ENCODE results near the gene FGF18. TPM values are rescaled to one million over a fixed set of nuclear protein-coding genes. Genes with fewer than 3 reads are reported as not detected.

Gene FGF18
- total RNA-seq, 4 donors from 2014 or later: 0.53 TPM; not detected in 3

GRCh38 chr5:171469326-171469725, 49.9 kb downstream of the FGF18 start:
- Histone ChIP-seq H3K27ac (no peak overlapping the region), H3K27me3 (no peaks in the 10 kb centered on the region), H3K4me3 (no peak overlapping the region), H3K4me1 (no peaks in the 10 kb centered on the region), H3K9me3 (no peaks in the 10 kb centered on the region), H3K36me3 (no peaks in the 10 kb centered on the region)
- TF ChIP-seq CTCF (IDR thresholded peaks at IDR 0.05) (no peak), POLR2A (IDR thresholded peaks at IDR 0.05) (no peak)
- DNase-seq: no peak

- Histone ChIP-seq H3K36me3 (no peaks in the 10 kb centered on the region), H3K4me1 (no peaks in the 10 kb centered on the region), H3K9me3 (no peaks in the 10 kb centered on the region), H3K4me3 (no peak overlapping the region), H3K27ac (no peak overlapping the region), H3K27me3 (no peaks in the 10 kb centered on the region)
- DNase-seq: no peak
- no peak for TF ChIP-seq CTCF (IDR thresholded peaks at IDR 0.05)
- TF ChIP-seq POLR2A (IDR thresholded peaks at IDR 0.05): no peak
Measured at GRCh38 chr5:171470420-171470819, 51.0 kb downstream of the FGF18 start.

GRCh38 chr5:171474230-171474813, 54.9 kb downstream of the FGF18 start:
- Histone ChIP-seq H3K27me3 (no peaks in the 10 kb centered on the region), H3K27ac (no peak overlapping the region), H3K4me3 (no peak overlapping the region), H3K4me1 (no peaks in the 10 kb centered on the region), H3K9me3 (no peaks in the 10 kb centered on the region), H3K36me3 (no peaks in the 10 kb centered on the region)
- TF ChIP-seq POLR2A (IDR thresholded peaks at IDR 0.05) (no peak), CTCF (IDR thresholded peaks at IDR 0.05) (no peak)
- no peak for DNase-seq

- H3K27ac ChIP-seq: no peak overlapping the region
- no peak for TF ChIP-seq CTCF (IDR thresholded peaks at IDR 0.05)
- no peak for TF ChIP-seq POLR2A (IDR thresholded peaks at IDR 0.05)
- no peak overlapping the region for H3K4me3 ChIP-seq
- H3K27me3 ChIP-seq: no peaks in the 10 kb centered on the region
- H3K36me3 ChIP-seq: no peaks in the 10 kb centered on the region
- DNase-seq: no peak
- no peaks in the 10 kb centered on the region for H3K9me3 ChIP-seq
- H3K4me1 ChIP-seq: no peaks in the 10 kb centered on the region
Measured at GRCh38 chr5:171475596-171475995, 56.1 kb downstream of the FGF18 start.

- no peaks in the 10 kb centered on the region for H3K36me3 ChIP-seq
- no peak overlapping the region for H3K4me3 ChIP-seq
- TF ChIP-seq POLR2A (IDR thresholded peaks at IDR 0.05) (no peak), CTCF (IDR thresholded peaks at IDR 0.05) (no peak)
- no peak for DNase-seq
- no peaks in the 10 kb centered on the region for H3K4me1 ChIP-seq
- H3K27me3 ChIP-seq: no peaks in the 10 kb centered on the region
- H3K9me3 ChIP-seq: no peaks in the 10 kb centered on the region
- no peak overlapping the region for H3K27ac ChIP-seq
Measured at GRCh38 chr5:171476701-171477100, 57.3 kb downstream of the FGF18 start.

GRCh38 chr5:171477101-171477500, 57.7 kb downstream of the FGF18 start:
- no peak overlapping the region for H3K27ac ChIP-seq
- DNase-seq: no peak
- no peak overlapping the region for H3K4me3 ChIP-seq
- no peak for TF ChIP-seq POLR2A (IDR thresholded peaks at IDR 0.05)
- TF ChIP-seq CTCF (IDR thresholded peaks at IDR 0.05): no peak
- no peaks in the 10 kb centered on the region for H3K4me1 ChIP-seq
- H3K9me3 ChIP-seq: no peaks in the 10 kb centered on the region
- H3K36me3 ChIP-seq: no peaks in the 10 kb centered on the region
- no peaks in the 10 kb centered on the region for H3K27me3 ChIP-seq
